ENCODE measurements around the gene CELA1.

- TF ChIP-seq, protein P1, sequence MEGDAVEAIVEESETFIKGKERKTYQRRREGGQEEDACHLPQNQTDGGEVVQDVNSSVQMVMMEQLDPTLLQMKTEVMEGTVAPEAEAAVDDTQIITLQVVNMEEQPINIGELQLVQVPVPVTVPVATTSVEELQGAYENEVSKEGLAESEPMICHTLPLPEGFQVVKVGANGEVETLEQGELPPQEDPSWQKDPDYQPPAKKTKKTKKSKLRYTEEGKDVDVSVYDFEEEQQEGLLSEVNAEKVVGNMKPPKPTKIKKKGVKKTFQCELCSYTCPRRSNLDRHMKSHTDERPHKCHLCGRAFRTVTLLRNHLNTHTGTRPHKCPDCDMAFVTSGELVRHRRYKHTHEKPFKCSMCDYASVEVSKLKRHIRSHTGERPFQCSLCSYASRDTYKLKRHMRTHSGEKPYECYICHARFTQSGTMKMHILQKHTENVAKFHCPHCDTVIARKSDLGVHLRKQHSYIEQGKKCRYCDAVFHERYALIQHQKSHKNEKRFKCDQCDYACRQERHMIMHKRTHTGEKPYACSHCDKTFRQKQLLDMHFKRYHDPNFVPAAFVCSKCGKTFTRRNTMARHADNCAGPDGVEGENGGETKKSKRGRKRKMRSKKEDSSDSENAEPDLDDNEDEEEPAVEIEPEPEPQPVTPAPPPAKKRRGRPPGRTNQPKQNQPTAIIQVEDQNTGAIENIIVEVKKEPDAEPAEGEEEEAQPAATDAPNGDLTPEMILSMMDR (IDR thresholded peaks at IDR 0.05; ENCODE audit: insufficient read depth, low read length) = no peak
- TF ChIP-seq, protein P2, sequence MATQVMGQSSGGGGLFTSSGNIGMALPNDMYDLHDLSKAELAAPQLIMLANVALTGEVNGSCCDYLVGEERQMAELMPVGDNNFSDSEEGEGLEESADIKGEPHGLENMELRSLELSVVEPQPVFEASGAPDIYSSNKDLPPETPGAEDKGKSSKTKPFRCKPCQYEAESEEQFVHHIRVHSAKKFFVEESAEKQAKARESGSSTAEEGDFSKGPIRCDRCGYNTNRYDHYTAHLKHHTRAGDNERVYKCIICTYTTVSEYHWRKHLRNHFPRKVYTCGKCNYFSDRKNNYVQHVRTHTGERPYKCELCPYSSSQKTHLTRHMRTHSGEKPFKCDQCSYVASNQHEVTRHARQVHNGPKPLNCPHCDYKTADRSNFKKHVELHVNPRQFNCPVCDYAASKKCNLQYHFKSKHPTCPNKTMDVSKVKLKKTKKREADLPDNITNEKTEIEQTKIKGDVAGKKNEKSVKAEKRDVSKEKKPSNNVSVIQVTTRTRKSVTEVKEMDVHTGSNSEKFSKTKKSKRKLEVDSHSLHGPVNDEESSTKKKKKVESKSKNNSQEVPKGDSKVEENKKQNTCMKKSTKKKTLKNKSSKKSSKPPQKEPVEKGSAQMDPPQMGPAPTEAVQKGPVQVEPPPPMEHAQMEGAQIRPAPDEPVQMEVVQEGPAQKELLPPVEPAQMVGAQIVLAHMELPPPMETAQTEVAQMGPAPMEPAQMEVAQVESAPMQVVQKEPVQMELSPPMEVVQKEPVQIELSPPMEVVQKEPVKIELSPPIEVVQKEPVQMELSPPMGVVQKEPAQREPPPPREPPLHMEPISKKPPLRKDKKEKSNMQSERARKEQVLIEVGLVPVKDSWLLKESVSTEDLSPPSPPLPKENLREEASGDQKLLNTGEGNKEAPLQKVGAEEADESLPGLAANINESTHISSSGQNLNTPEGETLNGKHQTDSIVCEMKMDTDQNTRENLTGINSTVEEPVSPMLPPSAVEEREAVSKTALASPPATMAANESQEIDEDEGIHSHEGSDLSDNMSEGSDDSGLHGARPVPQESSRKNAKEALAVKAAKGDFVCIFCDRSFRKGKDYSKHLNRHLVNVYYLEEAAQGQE (IDR thresholded peaks at IDR 0.05; ENCODE audit: insufficient replicate concordance, low read depth) = no peak
- no peak for TF ChIP-seq POLR2AphosphoS5 (IDR thresholded peaks at IDR 0.05; ENCODE audit: low read depth)
Measured at GRCh38 chr12:51342416-51342815, 4.1 kb downstream of the CELA1 start.

Data from HL-60 (cell line).